HepG2 (cell line): ENCODE data around the gene INSRR. TPM values are rescaled to one million over a fixed set of nuclear protein-coding genes. Genes with fewer than 3 reads are reported as not detected.

Source experiments
- AKAP8 ChIP-seq: sonication (generic); formaldehyde crosslinking; IDR thresholded peaks from 2 replicates; pipeline ENCODE4 v1.5.1; 2020; ENCODE audit warnings: mild to moderate bottlenecking, missing genetic modification reagents
- ARID5B ChIP-seq: IDR thresholded peaks from 2 replicates; pipeline ENCODE4 v1.4.0; 2020; ENCODE audit warnings: mild to moderate bottlenecking, missing genetic modification reagents
- KAT8 ChIP-seq: IDR thresholded peaks from 2 replicates; pipeline ENCODE4 v1.6.1; 2016; ENCODE audit warnings: missing genetic modification reagents, missing compliant biosample characterization
- NPAS2 ChIP-seq: sonication (generic); formaldehyde crosslinking; IDR thresholded peaks from 2 replicates; pipeline ENCODE4 v1.8.0; 2022; ENCODE audit warnings: mild to moderate bottlenecking, missing genetic modification reagents, borderline replicate concordance
- PHB2 ChIP-seq: fragments of 450-650 bp; IDR thresholded peaks from 2 replicates; pipeline ENCODE4 v1.6.1; 2018; ENCODE audit not compliant: partially characterized antibody
- PRDM4 ChIP-seq: sonication (generic); formaldehyde crosslinking; IDR thresholded peaks from 2 replicates; pipeline ENCODE4 v1.9.0; 2021; ENCODE audit warnings: missing genetic modification reagents, borderline replicate concordance
- RARG ChIP-seq: sonication (generic); formaldehyde crosslinking; IDR thresholded peaks from 2 replicates; pipeline ENCODE4 v1.4.0; 2020; ENCODE audit warnings: low read depth, mild to moderate bottlenecking, missing genetic modification reagents
- RBAK ChIP-seq: sonication (generic); formaldehyde crosslinking; IDR thresholded peaks from 2 replicates; pipeline ENCODE4 v1.5.1; 2020; ENCODE audit warnings: mild to moderate bottlenecking, missing genetic modification reagents
- SP1 ChIP-seq, 2 experiments: fragments of 450-650 bp in 1 of 2; sonication (generic) in 1 of 2; formaldehyde crosslinking in 1 of 2; IDR thresholded peaks; 2 replicates each; pipeline versions ENCODE4 v1.4.0 to v1.6.1; 2016 to 2020; ENCODE audit warnings: missing genetic modification reagents in 1 of 2
- SRSF1 ChIP-seq: fragments of 200-400 bp; formaldehyde crosslinking; optimal IDR thresholded peaks from 2 replicates; pipeline ENCODE3; 2017; ENCODE audit warnings: mild to moderate bottlenecking, low read depth, low read length, moderate library complexity
- STAT6 ChIP-seq: sonication (generic); formaldehyde crosslinking; IDR thresholded peaks from 2 replicates; pipeline ENCODE4 v1.4.0; 2020; ENCODE audit warnings: missing genetic modification reagents, mild to moderate bottlenecking, borderline replicate concordance
- TGIF2 ChIP-seq: IDR thresholded peaks from 2 replicates; pipeline ENCODE4 v1.6.1; 2016; ENCODE audit warnings: control low read depth, missing compliant biosample characterization
- ZFP82 ChIP-seq: sonication (generic); formaldehyde crosslinking; IDR thresholded peaks from 2 replicates; pipeline ENCODE4 v1.5.1; 2020; ENCODE audit warnings: mild to moderate bottlenecking, missing genetic modification reagents, borderline replicate concordance
- ZNF143 ChIP-seq: sonication (generic); formaldehyde crosslinking; IDR thresholded peaks from 2 replicates; pipeline ENCODE4 v1.4.0; 2020; ENCODE audit warnings: missing genetic modification reagents
- ZNF639 ChIP-seq: conservative IDR thresholded peaks from 2 replicates; pipeline ENCODE4 v1.6.1; 2018; ENCODE audit warnings: missing genetic modification reagents
- polyA plus RNA-seq, 8 experiments: library from polyadenylated mRNA; depleted of rRNA in 3 of 8; stranded (reverse) in 7 of 8; unstranded in 1 of 8; fragments of >200 nt; fragmentation: Illumina TruSeq in 4 of 8; extraction: Trizol in 4 of 8; gene quantifications; 2 replicates each; pipeline versions ENCODE4 v1.2.1 to v1.2.3, GENCODE V29; 2011 to 2016; ENCODE audit warnings: low read depth in 4 of 8, missing spikeins in 1 of 8, mixed read lengths in 1 of 8; ENCODE audit not compliant: insufficient read depth in 1 of 8
- total RNA-seq, 5 experiments: library from RNA; depleted of rRNA; stranded (reverse); fragments of >200 nt; fragmentation: Illumina TruSeq; extraction: Trizol; gene quantifications; 2 replicates each; pipeline ENCODE4 v1.2.3, GENCODE V29; 2016; ENCODE audit warnings: low read depth in 1 of 5

INSRR gene
- total and polyA plus RNA-seq, 2 of the 13 experiments (the other 11 are each of a cell fraction or from before 2014, with no cell fraction given) = not detected

- no peak; the same call in 1 of the 2 replicates for TF ChIP-seq STAT6 (CRISPR knock-in tag)
- TF ChIP-seq RBAK (CRISPR knock-in tag) = no peak
- TF ChIP-seq KAT8 (CRISPR knock-in tag) = peak; percentile 83; the same call in 1 of the 2 replicates
- TF ChIP-seq NPAS2 (CRISPR knock-in tag) = no peak
- TF ChIP-seq SP1 (IDR thresholded peaks at IDR 0.05) = no peak
- TF ChIP-seq SP1 (CRISPR knock-in tag; IDR thresholded peaks at IDR 0.05) = peak; percentile 64
- no peak for TF ChIP-seq PRDM4
- no peak for TF ChIP-seq ZNF639 (CRISPR knock-in tag)
- peak; percentile 58 for TF ChIP-seq ARID5B
- TF ChIP-seq RARG = no peak
- no peak for TF ChIP-seq TGIF2
- TF ChIP-seq PHB2 = no peak
- no peak for TF ChIP-seq AKAP8 (CRISPR knock-in tag)
- no peak; the same call in 1 of the 2 replicates for TF ChIP-seq ZNF143 (CRISPR knock-in tag)
- no peak for TF ChIP-seq SRSF1
- no peak; the same call in 1 of the 2 replicates for TF ChIP-seq ZFP82 (CRISPR knock-in tag)
Observed at GRCh38 chr1:156813750-156814570, 45.0 kb downstream of the INSRR start (continued).
